Ishikawa (cell line): ENCODE measurements around the gene NOX5.

Experiments used
- CEBPB ChIP-seq: IDR thresholded peaks from 2 replicates; pipeline ENCODE4 v1.6.1; 2012
- CREB1 ChIP-seq: IDR thresholded peaks from 2 replicates; pipeline ENCODE4 v1.6.1; 2012; ENCODE audit warnings: low read depth
- EGR1 ChIP-seq: IDR thresholded peaks from 2 replicates; pipeline ENCODE4 v1.6.1; 2012
- EP300 ChIP-seq: IDR thresholded peaks from 2 replicates; pipeline ENCODE4 v1.6.1; 2012; ENCODE audit warnings: borderline replicate concordance
- FOXM1 ChIP-seq: IDR thresholded peaks from 2 replicates; pipeline ENCODE4 v1.6.1; 2012; ENCODE audit warnings: low read depth, borderline replicate concordance
- NFIC ChIP-seq: IDR thresholded peaks from 2 replicates; pipeline ENCODE4 v1.6.1; 2012
- RAD21 ChIP-seq: IDR thresholded peaks from 2 replicates; pipeline ENCODE4 v1.6.1; 2012; ENCODE audit warnings: low read depth
- TAF1 ChIP-seq: IDR thresholded peaks from 2 replicates; pipeline ENCODE4 v1.6.1; 2012; ENCODE audit warnings: low read depth, mild to moderate bottlenecking
- TCF12 ChIP-seq: IDR thresholded peaks from 2 replicates; pipeline ENCODE4 v1.6.1; 2012; ENCODE audit warnings: low read depth
- TEAD4 ChIP-seq: IDR thresholded peaks from 2 replicates; pipeline ENCODE4 v1.6.1; 2012
- YY1 ChIP-seq: IDR thresholded peaks from 2 replicates; pipeline ENCODE4 v1.6.1; 2012; ENCODE audit warnings: low read depth
- ZBTB7A ChIP-seq: IDR thresholded peaks from 2 replicates; pipeline ENCODE4 v1.6.1; 2012; ENCODE audit warnings: low read depth
- TF ChIP-seq, protein P1 (sequence below): IDR thresholded peaks from 2 replicates; pipeline ENCODE4 v1.6.1; 2012
- TF ChIP-seq, protein P2 (sequence below): IDR thresholded peaks from 2 replicates; pipeline ENCODE4 v1.6.1; 2012
- TF ChIP-seq, protein P3 (sequence below): IDR thresholded peaks from 2 replicates; pipeline ENCODE4 v1.6.1; 2012; ENCODE audit warnings: low read depth, mild to moderate bottlenecking

Gene NOX5

DNA sequence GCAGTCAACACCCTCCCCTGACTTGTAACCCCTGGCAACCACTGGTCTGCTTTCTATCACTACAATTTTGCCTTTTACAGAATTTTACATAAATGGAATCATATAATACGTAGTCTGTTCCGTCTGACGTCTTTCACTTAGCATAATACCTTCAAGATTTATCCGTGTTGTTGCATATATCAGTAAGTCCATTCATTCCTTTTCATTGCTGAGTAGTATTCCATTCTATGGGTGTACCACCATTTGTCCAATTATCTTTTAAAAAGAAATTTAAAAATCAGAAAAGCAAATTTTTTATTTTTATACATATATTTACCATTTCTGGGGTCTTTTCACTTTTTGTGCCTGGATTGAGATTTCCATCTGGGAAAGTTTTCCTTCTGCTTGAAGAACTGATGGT, 35.5 kb downstream of the NOX5 start:
- TF ChIP-seq TEAD4 (no peak), ZBTB7A (no peak), FOXM1 (no peak), YY1 (no peak), NFIC (no peak), TCF12 (no peak), EP300 (no peak), RAD21 (no peak), TAF1 (no peak), CREB1 (no peak), EGR1 (no peak), CEBPB (no peak)
- TF ChIP-seq, protein P1, sequence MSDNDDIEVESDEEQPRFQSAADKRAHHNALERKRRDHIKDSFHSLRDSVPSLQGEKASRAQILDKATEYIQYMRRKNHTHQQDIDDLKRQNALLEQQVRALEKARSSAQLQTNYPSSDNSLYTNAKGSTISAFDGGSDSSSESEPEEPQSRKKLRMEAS = no peak
- TF ChIP-seq, protein P2, sequence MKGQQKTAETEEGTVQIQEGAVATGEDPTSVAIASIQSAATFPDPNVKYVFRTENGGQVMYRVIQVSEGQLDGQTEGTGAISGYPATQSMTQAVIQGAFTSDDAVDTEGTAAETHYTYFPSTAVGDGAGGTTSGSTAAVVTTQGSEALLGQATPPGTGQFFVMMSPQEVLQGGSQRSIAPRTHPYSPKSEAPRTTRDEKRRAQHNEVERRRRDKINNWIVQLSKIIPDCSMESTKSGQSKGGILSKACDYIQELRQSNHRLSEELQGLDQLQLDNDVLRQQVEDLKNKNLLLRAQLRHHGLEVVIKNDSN = no peak
- TF ChIP-seq, protein P3, sequence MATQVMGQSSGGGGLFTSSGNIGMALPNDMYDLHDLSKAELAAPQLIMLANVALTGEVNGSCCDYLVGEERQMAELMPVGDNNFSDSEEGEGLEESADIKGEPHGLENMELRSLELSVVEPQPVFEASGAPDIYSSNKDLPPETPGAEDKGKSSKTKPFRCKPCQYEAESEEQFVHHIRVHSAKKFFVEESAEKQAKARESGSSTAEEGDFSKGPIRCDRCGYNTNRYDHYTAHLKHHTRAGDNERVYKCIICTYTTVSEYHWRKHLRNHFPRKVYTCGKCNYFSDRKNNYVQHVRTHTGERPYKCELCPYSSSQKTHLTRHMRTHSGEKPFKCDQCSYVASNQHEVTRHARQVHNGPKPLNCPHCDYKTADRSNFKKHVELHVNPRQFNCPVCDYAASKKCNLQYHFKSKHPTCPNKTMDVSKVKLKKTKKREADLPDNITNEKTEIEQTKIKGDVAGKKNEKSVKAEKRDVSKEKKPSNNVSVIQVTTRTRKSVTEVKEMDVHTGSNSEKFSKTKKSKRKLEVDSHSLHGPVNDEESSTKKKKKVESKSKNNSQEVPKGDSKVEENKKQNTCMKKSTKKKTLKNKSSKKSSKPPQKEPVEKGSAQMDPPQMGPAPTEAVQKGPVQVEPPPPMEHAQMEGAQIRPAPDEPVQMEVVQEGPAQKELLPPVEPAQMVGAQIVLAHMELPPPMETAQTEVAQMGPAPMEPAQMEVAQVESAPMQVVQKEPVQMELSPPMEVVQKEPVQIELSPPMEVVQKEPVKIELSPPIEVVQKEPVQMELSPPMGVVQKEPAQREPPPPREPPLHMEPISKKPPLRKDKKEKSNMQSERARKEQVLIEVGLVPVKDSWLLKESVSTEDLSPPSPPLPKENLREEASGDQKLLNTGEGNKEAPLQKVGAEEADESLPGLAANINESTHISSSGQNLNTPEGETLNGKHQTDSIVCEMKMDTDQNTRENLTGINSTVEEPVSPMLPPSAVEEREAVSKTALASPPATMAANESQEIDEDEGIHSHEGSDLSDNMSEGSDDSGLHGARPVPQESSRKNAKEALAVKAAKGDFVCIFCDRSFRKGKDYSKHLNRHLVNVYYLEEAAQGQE = no peak

DNA sequence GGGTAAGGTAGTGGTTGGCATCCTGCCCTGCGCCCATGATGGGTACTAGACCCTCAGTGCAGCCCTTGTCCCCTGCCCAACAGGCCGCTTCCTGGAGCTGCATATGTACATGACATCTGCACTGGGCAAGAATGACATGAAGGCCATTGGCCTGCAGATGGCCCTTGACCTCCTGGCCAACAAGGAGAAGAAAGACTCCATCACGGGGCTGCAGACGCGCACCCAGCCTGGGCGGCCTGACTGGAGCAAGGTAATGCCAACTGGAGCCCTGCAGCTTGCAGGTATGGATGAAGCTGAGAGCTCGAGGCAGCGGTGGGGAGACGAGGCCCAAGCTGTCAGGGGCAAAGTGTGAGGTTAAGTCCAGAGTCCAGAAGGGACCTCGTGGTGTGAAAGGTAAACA, 40.8 kb downstream of the NOX5 start:
- TF ChIP-seq TEAD4 = no peak
- TF ChIP-seq, protein P1 = no peak
- TF ChIP-seq, protein P3 = no peak
- no peak for TF ChIP-seq TCF12
- TF ChIP-seq EP300 = no peak
- TF ChIP-seq, protein P2 = no peak
- no peak for TF ChIP-seq NFIC
- no peak for TF ChIP-seq CEBPB
- no peak for TF ChIP-seq CREB1
- no peak for TF ChIP-seq ZBTB7A
- no peak for TF ChIP-seq FOXM1
- TF ChIP-seq YY1 = no peak

DNA sequence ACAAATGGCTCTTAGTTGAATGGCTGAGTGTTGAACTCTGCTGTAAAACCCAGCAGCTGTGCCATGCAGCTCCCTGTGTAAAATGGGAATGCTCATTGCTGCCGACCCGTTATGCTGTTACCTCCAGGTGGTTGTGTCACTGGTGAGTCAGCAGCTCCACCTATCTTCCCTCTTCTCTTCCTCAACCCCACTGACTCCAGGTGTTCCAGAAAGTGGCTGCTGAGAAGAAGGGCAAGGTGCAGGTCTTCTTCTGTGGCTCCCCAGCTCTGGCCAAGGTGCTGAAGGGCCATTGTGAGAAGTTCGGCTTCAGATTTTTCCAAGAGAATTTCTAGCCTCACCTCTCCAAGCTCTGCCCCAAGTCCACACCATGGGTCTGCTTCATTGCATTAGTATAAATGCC, 41.9 kb downstream of the NOX5 start:
- TF ChIP-seq RAD21 (peak; percentile 21; the same call in 1 of the 2 replicates), EGR1 (no peak)
- TF ChIP-seq, protein P3 = peak; percentile 87

DNA sequence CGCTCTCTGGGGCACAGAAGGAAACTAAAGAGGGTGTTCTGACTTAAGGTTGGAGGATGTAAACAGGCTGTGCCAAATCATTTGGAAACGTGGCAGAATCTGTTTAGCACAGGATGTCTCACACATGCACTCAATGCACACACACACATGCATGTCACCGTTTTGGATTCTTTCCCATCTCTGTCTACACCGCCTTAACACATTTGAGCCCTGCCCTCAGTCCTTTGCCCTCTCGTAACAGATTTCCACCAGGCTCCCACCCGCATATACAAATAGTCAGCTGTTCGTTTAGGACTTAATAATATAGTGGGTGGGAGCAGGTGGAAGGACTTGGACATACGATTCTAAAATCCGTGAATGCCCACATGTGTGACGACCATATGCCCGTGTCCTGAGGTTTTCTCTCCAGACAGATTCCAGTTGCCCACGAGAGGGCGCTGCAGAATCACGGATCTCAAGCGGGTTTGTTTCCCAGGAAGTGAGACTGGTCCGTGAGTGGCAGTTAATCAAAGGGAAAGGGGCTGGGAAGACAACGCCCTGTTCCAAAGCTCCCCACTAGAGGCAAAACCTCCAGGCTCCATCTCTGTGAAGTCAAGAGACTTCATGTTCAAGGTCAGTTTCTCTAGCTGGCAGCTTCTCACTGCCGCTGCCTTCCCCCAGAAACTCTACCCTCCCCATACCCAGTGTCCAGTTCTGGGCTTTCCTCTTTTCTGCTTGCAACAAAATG, 44.5 kb downstream of the NOX5 start:
- no peak for TF ChIP-seq FOXM1
- TF ChIP-seq RAD21 = peak; percentile 98

DNA sequence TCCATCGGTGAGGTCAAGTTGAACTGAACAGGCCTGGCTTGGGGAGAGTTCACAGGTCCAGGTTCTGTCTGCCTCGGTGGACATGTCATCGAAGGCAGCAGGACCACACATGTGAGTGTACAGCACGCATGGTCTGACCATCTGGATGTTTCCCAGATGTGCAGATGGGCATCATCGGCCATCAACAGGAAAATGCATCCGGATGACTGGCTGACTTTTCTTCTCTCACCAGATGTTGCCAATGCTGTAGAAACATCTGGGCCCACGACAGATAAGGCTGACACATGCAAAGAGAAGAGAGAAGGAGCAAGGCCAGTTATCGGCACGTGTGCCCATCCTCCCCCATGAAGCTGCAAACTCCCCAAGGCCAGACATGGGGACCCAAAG, 45.1 kb downstream of the NOX5 start:
- TF ChIP-seq CREB1 (no peak), TEAD4 (no peak), ZBTB7A (no peak), EP300 (no peak), NFIC (no peak), YY1 (no peak), FOXM1 (no peak), RAD21 (no peak), CEBPB (no peak), TAF1 (no peak)
- TF ChIP-seq, protein P3 = no peak
- TF ChIP-seq, protein P1 = no peak
- TF ChIP-seq, protein P2 = no peak
